ENCODE data around the gene RCSD1. TPM values are rescaled to one million over a fixed set of nuclear protein-coding genes. Genes with fewer than 3 reads are reported as not detected.

RCSD1 gene
- total and polyA plus RNA-seq, 10 of the 15 experiments (the other 5 are each of a cell fraction or from before 2014, with no cell fraction given): 11.4 to 78.3 (median 71.6) TPM

GRCh38 chr1:167648252-167648849, 18.3 kb downstream of the RCSD1 start:
- DNase-seq (ENCODE audit: low read depth, low spot score) (no peak), FAIRE-seq (no peak), ATAC-seq (no peak)
- H3K79me2 ChIP-seq (ENCODE audit: control insufficient read depth, insufficient read depth, low read length): peaks cover 60% of the 10 kb centered on the region
- no peak overlapping the region for H3K9ac ChIP-seq (ENCODE audit: control insufficient read depth, insufficient read depth, low read length)
- H2AFZ ChIP-seq (ENCODE audit: control insufficient read depth, low read depth, low read length): no peak overlapping the region
- SMC1A ChIA-PET (ENCODE audit: uncharacterized antibody, unreplicated experiment): interaction anchor here (1.2 to 6.1 kb wide), 5 partner anchors 13 to 40 kb away, joined by 3 to 70 read pairs (median 8); no protein-coding TSS in a partner anchor
- no peak overlapping the region; the same call in 1 of the 2 replicates for H3K27ac ChIP-seq (ENCODE audit: control insufficient read depth, insufficient read depth)
- no peak overlapping the region; the same call in 1 of the 2 replicates for H3K4me2 ChIP-seq (ENCODE audit: control insufficient read depth, insufficient read depth)
- in situ Hi-C loops (cut with MboI) (no loop called here), intact Hi-C loops (cut with micrococcal nuclease; ENCODE audit: unreplicated experiment) (no loop called here)
- POLR2A ChIA-PET: interaction anchor here (2.2 kb wide), 1 partner anchor 16 kb away, joined by 14 read pairs; no protein-coding TSS in a partner anchor
- H4K20me1 ChIP-seq (ENCODE audit: control insufficient read depth, insufficient read depth): no peaks in the 10 kb centered on the region
- whole genome bisulfite sequencing (ENCODE audit: insufficient coverage, insufficient replicate concordance, low lambda C conversion rate, missing lambda C conversion rate): 87% methylated on average over 5 of the region's 5 CpGs
- H3K9me3 ChIP-seq (replicated peaks; ENCODE audit: control insufficient read depth, insufficient read depth, low read length): no peaks in the 10 kb centered on the region
- CTCF ChIA-PET: interaction anchor here (1.0 to 2.4 kb wide), 4 partner anchors 11 to 148 kb away, joined by 3 to 12 read pairs (median 4); no protein-coding TSS in a partner anchor
- BruUV-seq (replicated peaks): no TSS peak
- H3K4me1 ChIP-seq (ENCODE audit: control insufficient read depth, insufficient read depth, low read length): peaks cover 39% of the 10 kb centered on the region
- no peak for TF ChIP-seq TCF7 (IDR thresholded peaks at IDR 0.05; ENCODE audit: borderline replicate concordance)
- no peak for TF ChIP-seq SUPT20H (IDR thresholded peaks at IDR 0.05; ENCODE audit: borderline replicate concordance, control insufficient read depth, low read depth, low read length)
- TF ChIP-seq EED (IDR thresholded peaks at IDR 0.05; ENCODE audit: low read depth): no peak
- no peak for TF ChIP-seq CEBPB (IDR thresholded peaks at IDR 0.05; ENCODE audit: borderline replicate concordance in 1 of 2, low read depth in 2 of 2, low read length in 2 of 2)
- TF ChIP-seq CHD1 (IDR thresholded peaks at IDR 0.05; ENCODE audit: low read depth, low read length): no peak
- TF ChIP-seq ZBED1 (IDR thresholded peaks at IDR 0.05; ENCODE audit: borderline replicate concordance): no peak
- TF ChIP-seq ZNF687 (IDR thresholded peaks at IDR 0.05): no peak
- TF ChIP-seq NR2C2 (IDR thresholded peaks at IDR 0.05; ENCODE audit: borderline replicate concordance, control insufficient read depth, insufficient read length, low read depth): no peak
- TF ChIP-seq FOS (IDR thresholded peaks at IDR 0.05; ENCODE audit: borderline replicate concordance, extremely low read depth, insufficient read length): no peak
- TF ChIP-seq ZZZ3 (IDR thresholded peaks at IDR 0.05; ENCODE audit: control insufficient read depth, insufficient read length, low read depth): no peak
- no peak for TF ChIP-seq CBFB (IDR thresholded peaks at IDR 0.05; ENCODE audit: low read depth)
- TF ChIP-seq EZH2 (IDR thresholded peaks at IDR 0.05; ENCODE audit: borderline replicate concordance, control insufficient read depth, low read depth, low read length): no peak
- RAD21 ChIA-PET (ENCODE audit: unreplicated experiment): interaction anchor here (1.5 to 5.5 kb wide), 2 partner anchors 15 to 28 kb away, joined by 3 to 25 read pairs; no protein-coding TSS in a partner anchor
- no peaks in the 10 kb centered on the region for H3K27me3 ChIP-seq (replicated peaks in 1 of 2; ENCODE audit: control insufficient read depth in 2 of 2, insufficient read depth in 2 of 2, low read length in 1 of 2)
- H3K4me3 ChIP-seq: no peak overlapping the region
- peaks cover 0 to 19% of the 10 kb centered on the region in 2 experiments; a peak in 1 of 4 replicates for H3K36me3 ChIP-seq (ENCODE audit: control insufficient read depth in 2 of 2, insufficient read depth in 2 of 2, low read length in 1 of 2)

All from GM12878 (cell line).